Stomach (tissue), 4 donors: ENCODE measurements around the gene KLHL17.

Source experiments
- CTCF ChIP-seq, 7 experiments: fragments of 450-650 bp in 4 of 7; fragments of 200-600 bp in 3 of 7; sonication (generic) in 3 of 7; IDR thresholded peaks; one replicate each; pipeline ENCODE4 v1.5.1; 2016 to 2019; ENCODE audit warnings: antibody characterized with exemption in 7 of 7, control low read depth in 2 of 7, mild to moderate bottlenecking in 1 of 7
- EP300 ChIP-seq: sonication (generic); formaldehyde crosslinking; IDR thresholded peaks from one replicate; pipeline ENCODE4 v1.6.1; 2017; ENCODE audit warnings: antibody characterized with exemption
- POLR2A ChIP-seq, 4 donors: fragments of 450-650 bp; IDR thresholded peaks; one replicate each; pipeline ENCODE4 v1.6.1; 2016; ENCODE audit warnings: antibody characterized with exemption in 4 of 4, control low read depth in 2 of 4, mild to moderate bottlenecking in 1 of 4, moderate library complexity in 1 of 4

- TF ChIP-seq POLR2A (IDR thresholded peaks at IDR 0.05): no peak
- TF ChIP-seq CTCF (IDR thresholded peaks at IDR 0.05): no peak
- TF ChIP-seq EP300: no peak
Measured at GRCh38 chr1:917076-917459, 43.3 kb upstream of the KLHL17 start.
